GM18519 (cell line): ENCODE measurements around the gene EXOC3L4.
"Not testable (repeated sequence)": the region's sequence is repeated elsewhere in the genome, so short reads cannot be mapped to it uniquely, and the experiment has no call there.

Source experiments
- ATAC-seq: cut with Tn5 transposase; IDR thresholded peaks from one replicate; pipeline ENCODE4 v1.9.1; 2021; ENCODE audit warnings: mild to moderate bottlenecking, moderate library complexity; ENCODE audit not compliant: unreplicated experiment, low FRiP score

The EXOC3L4 gene

DNA sequence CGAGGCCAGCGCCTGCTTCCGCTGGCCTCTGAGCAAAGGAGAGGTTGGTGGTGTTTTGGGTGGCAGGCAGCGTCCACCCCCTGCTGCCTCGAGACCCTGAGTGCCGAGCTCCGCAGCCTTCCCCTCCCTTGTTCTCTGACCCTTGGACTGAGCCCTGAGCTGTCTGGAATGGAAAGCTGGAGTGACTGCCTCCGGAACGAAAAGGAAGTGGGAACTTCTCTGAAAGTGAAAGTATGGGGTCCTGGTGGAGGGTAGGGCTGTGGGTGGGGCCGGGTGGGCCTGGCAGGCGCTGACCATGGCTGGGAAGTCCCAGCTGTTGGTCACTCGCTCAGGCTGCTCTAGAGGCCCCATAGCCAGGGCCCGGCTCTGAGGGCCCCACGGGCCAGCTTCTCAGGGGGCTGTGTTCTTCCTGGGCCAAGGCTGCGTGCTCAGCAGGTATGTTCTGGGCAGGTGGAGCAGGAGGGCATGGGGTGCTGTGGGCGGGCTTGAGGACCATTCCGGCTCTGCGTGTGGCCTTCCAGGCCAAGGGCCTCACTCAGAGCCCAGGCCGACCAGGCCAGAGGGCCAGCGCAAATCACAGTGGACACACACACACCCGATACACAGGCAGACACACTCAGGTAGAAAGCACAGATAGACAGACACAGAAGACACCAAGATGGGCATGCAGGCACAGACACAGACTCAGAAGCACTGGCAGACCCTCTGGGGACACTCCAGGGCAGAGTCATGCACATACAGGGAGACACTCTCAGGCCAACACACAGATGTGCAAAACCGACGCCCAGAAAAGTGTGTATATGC is at the start of gene EXOC3L4:
TSS of gene EXOC3L4 (plus strand) at position 320 of the 804 bp plus-strand sequence. CDS start 5,495 bp downstream, outside the sequence.
- ATAC-seq = no peak

- ATAC-seq = no peak
Measured at GRCh38 chr14:103045371-103045869, 49.1 kb upstream of the EXOC3L4 start.

DNA sequence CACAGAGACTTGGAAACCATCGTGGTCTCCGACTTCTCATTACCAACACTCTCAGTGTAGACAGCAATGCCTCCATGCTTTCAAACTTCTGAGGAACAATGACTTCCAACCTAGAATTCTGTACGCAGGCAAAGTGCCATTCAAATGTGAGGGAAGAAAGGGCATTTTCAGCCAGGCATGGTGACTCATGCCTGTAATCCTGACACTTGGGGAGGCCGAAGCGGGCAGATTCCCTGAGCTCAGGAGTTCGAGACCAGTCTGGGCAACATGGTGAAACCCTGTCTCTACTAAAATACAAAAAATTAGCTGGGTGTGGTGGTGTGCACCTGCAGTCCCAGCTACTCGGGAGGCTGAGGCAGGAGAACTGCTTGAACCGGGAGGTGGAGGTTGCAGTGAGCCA is 47.1 kb upstream of the EXOC3L4 start:
- not testable (repeated sequence) for ATAC-seq

DNA sequence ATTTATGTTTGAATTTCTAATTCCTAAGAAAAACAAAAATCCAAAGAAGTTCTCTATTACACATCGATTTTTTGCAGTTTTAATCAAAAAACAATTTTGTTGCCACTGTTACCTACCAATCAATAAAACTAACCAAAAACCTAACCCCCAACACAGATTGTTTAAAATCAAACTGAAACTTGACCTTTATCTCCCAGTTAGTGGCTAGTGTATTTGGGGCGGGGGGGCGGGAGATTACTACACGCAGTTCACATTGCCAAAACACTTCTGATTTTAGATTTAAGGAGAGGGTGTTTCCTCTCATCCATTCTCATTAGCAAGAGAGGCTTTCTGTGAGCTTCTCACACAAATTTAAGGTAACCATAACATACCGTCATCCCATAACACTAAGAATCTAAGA is 43.6 kb upstream of the EXOC3L4 start:
- no peak for ATAC-seq

DNA sequence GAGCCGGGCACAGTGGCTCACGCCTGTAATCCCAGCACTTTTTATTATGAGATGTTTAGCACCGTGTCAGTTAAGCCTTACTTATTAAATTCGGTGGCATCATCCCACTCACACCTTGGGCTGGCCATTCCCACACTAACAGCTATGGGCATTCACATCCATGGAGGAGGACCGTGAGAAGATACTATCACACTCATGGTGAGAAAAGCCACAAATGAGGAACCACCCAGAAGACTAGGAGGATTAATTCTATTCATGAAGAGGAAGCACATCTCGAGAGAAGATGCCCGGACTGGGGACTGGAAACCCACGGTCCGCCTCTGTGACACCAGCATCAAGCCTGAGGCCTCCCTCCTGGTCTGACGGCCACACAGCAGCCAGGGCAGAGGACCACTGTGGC is 42.1 kb upstream of the EXOC3L4 start:
- no peak for ATAC-seq

- no peak for ATAC-seq
Measured at GRCh38 chr14:103055695-103056094, 38.8 kb upstream of the EXOC3L4 start.

DNA sequence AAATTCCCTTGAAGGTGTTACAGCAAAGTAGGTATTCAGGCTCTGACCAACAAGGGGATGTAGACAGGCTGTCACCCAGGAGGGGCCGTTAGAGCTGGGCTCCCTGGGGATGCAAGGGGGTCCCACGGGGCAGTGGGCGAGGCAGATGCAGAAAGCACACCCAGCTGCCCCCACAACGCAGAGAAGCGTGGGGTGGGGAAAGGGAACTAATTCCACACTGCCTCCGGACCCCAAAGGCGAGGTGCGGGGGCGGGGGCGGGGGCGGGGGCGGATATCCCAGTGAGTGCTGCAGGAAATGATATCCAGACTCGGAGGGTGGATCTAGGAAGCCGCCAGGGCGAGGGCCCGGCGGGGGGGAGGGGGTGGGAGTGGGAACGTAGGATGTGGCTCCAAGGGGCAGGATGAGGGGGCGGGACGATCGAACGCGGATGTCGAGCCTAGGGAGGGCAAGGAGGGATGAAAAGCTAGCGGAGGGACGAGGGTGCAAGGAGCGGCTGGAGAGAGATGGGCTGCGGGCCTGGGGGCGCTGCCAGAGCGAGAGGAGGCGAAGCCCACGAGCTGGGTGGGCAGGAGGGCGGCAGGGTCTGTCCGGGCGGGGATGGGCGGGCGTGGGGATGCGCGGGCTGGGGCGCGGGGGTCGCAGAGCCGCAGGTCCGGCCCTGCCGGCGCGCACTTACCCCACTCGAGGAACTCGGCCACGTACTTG is 38.0 kb upstream of the EXOC3L4 start:
- no peak for ATAC-seq

- ATAC-seq = peak; percentile 19
Measured at GRCh38 chr14:103057028-103057371, 37.5 kb upstream of the EXOC3L4 start.

DNA sequence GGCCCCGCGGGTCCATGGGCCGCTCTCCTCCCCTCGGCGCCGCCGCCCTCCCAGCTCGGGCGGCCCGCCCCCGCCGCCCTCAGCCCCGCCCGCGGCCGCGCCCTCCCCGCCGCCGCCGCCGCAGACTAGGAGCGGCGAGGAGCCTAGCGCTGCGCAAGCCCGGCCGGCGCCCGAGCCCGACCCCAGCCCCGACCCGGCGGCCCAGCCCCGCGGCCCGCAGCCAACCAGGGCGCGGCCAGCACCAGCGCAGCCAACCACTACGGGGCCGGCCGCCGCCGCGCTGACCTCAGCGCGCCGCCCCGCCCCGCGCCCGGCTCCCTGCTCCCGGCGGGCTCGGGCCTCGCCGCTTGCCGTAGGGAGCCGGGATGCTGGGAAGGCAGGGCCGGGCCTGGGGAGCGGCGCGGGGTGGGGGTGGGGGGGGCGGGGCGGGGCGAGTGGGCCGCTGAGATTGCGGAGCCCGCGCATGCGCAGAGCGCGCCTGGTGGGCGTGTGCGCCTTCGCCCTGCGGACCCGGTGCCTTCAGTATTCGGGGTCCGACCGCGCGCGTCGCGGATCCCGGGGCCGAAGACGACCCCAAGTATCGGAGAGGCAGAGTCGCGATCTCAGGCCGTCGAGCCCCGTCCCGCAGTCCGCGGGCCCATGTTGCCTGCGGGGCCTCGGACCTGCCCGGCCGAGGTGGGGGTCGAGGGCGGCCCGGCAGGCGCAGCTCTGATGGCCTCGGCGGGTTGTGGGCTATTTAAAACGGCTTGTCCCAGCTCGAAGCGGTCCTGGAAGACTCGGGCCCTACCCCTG is 37.0 kb upstream of the EXOC3L4 start, which contains the start of gene CDC42BPB:
TSS of gene CDC42BPB (minus strand) at position 178 of the 792 bp plus-strand sequence. CDS start 376 bp downstream, outside the sequence.
- peak; percentile 57 for ATAC-seq

GRCh38 chr14:103058164-103059055 is 36.1 kb upstream of the EXOC3L4 start:
- ATAC-seq = no peak

DNA sequence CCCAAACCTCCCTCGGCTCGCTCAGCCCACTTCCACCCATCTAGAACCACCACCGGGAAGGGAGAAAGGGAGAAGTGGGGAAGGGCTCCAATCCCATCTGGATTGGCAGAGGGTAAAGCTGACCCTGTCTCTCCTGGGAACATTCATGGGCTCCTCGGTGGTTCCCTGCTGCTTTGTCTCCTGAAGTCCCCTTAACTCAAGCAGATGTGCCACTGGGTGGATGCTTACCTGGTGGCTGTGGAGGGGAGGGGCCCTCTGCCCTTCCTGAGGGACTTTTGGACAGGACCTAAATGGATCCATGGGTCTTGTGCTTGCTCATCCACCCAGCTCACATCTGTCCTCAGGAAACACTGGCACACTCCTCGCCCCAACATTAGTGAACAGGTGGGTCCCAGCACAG is 35.0 kb upstream of the EXOC3L4 start:
- no peak for ATAC-seq

DNA sequence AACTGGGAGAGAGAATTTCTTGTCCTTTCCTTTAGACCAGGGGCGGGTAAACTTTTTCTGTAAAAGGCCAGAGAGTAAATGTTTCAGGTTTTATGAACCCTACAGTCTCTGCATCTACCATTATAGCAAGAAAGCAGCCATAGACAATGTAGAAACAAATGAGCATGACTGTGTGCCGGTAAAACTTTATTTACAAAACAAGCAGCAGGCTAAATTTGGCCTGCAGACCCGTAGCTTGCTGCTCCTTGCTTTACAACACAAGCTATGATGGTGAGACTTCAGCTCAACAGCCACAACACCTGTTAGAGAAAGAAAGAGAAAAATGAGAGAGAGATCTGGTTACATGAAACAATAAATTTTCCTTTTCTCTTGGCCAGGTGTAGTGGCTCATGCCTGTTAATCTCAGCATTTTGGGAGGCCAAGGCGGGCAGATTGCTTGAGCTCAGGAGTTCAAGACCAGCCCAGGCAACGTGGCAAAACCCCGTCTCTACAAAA is 33.0 kb upstream of the EXOC3L4 start:
- no peak for ATAC-seq

GRCh38 chr14:103064436-103064835 is 30.1 kb upstream of the EXOC3L4 start:
- no peak for ATAC-seq

DNA sequence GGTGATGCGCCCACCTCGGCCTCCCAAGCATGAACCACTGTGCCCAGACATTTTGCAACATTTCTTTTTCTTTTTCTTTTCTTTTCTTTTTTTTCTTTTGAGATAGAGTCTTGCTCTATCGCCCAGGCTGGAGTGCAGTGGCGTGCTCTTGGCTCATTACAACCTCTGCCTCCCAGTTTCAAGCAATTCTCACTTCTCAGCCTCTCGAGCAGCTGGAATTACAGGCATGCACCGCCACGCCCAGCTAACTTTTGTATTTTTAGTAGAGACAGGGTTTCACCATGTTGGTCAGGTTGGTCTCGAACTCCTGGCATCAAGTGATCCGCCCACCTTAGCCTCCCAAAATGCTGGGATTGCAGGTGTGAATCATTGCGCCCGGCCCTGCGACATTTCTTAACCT is 29.5 kb upstream of the EXOC3L4 start:
- no peak for ATAC-seq

- no peak for ATAC-seq
Measured at GRCh38 chr14:103065861-103066260, 28.7 kb upstream of the EXOC3L4 start.

GRCh38 chr14:103066399-103066798 is 28.1 kb upstream of the EXOC3L4 start:
- ATAC-seq = no peak

GRCh38 chr14:103067231-103067954 is 27.1 kb upstream of the EXOC3L4 start:
- no peak for ATAC-seq

DNA sequence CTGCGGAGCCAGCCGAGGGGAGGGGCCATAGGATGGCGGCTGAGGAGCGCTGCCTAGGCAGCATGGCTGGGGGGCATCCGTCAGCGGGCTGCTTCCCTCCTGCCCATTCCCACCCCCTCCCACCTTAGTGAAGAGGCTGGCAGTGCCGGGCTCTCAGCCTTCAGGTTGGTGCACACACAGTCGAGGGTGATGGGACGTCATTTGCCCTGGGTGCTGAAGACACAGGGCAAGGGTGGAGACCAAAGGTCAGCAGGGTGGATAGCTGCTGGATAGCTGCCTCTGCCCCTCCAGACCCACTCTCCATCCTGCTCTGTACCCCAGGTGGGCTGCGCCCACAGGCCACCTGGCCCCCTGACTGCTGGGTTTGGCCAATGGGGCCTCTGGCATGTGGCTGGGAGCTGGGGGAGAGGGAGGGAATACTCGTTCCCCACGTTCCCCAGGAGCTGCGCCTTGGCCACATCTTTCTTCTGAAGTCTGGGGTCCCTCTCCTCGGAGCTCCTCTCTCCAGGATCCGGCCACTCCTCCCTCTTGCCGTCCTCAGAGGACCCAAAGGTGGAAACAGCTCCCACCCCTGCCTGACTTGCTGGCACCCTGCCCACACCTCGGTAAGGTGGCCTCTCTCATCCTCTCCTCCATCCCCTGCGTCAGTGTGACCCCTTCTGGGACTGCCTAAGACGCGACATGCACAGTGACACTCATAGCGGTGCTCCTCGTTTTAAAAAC is 26.0 kb upstream of the EXOC3L4 start:
- no peak for ATAC-seq
